ENCODE measurements around the gene SOX1. TPM values are rescaled to one million over a fixed set of nuclear protein-coding genes. Genes with fewer than 3 reads are reported as not detected.
A peak's percentile ranks its signal among the peaks of the same experiment; 100 is the strongest.

SOX1 gene
- total RNA-seq, 1 donor from 2014 or later: not detected

DNA sequence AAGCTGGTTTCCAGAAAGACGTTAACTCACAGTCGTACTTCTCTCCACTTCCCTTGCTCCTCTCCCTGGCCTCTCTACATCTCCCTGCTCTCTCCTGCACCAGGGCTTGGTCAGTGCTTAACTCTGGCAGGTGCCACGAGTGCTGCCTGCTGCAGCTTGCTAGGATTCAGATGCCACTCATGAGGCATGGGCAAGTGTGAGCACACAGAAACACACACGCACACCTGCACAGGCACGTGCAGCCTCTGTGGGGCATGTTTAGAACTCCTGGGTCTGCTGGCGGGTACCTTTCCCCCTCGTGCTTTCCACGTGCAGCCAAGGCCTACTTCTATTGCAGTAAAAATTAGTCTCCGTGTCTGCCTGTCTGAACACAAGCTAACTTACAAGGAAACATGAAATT, 31.8 kb downstream of the SOX1 start:
- TF ChIP-seq CTCF (IDR thresholded peaks at IDR 0.05; ENCODE audit: borderline replicate concordance): no peak
- Histone ChIP-seq H3K4me1 (peaks cover under 1% of the 10 kb centered on the region), H3K27me3 (ENCODE audit: low read depth) (peaks cover 99% of the 10 kb centered on the region), H3K36me3 (no peaks in the 10 kb centered on the region), H3K27ac (replicated peaks) (no peak overlapping the region), H3K9me3 (replicated peaks) (no peaks in the 10 kb centered on the region), H3K4me3 (no peak overlapping the region)
- intact Hi-C loops (cut with micrococcal nuclease): no loop called here
- DNase-seq: no peak

DNA sequence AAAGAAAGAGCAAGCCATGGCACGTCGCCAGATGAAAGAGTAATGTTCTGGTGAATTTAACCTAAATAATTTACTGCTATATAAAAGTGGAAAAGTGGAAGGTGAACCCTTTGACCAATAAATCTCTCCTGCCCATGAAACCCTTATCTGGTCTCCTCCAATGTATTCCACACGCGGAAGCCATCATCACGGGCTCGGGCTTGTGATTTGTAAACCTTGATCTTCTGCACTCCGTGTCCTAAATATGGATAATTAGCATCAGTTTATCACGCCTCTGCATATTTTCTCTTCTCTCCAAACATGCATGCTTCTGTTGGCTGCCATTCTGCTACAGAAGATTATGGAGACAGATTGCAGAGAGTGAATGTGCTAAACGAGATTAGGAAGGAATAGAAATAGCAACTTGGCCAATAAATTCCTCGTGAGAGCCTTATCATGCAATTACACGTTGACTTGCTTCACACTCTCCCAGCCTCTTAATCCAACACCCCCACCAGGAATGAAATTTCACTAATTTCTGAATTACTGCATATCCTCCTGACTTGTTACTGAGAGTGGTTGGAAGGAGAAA, 34.5 kb downstream of the SOX1 start:
- no peaks in the 10 kb centered on the region for H3K9me3 ChIP-seq (replicated peaks)
- intact Hi-C loops (cut with micrococcal nuclease): no loop called here
- H3K27ac ChIP-seq (replicated peaks): no peak overlapping the region
- TF ChIP-seq CTCF (IDR thresholded peaks at IDR 0.05; ENCODE audit: borderline replicate concordance): no peak
- DNase-seq: no peak
- H3K4me1 ChIP-seq: peaks cover 24% of the 10 kb centered on the region
- no peaks in the 10 kb centered on the region for H3K36me3 ChIP-seq
- H3K4me3 ChIP-seq: no peak overlapping the region
- H3K27me3 ChIP-seq (ENCODE audit: low read depth): peaks cover 99% of the 10 kb centered on the region

DNA sequence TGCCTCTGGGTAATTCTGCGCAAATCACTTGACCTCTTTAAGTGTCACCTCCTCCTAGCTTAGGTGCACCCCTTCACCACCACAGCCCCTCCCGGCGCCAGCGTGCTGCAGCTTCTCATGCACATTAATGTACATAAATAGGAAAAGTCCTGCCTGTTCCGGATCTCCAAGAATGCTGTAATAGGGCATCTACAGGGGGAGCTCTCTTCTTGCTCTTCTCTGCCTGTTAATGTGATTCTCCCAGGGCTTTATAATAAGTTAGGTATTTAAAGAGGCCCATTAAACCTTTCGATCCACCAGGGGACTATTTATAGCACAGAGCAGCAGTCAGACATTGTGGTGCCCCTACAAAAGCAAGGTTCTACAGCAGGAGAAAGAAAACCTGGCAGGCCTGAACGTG, 35.3 kb downstream of the SOX1 start:
- Histone ChIP-seq H3K27ac (replicated peaks) (no peak overlapping the region), H3K4me1 (peaks cover 24% of the 10 kb centered on the region), H3K27me3 (ENCODE audit: low read depth) (peaks cover 99% of the 10 kb centered on the region), H3K9me3 (replicated peaks) (no peaks in the 10 kb centered on the region), H3K36me3 (no peaks in the 10 kb centered on the region), H3K4me3 (no peak overlapping the region)
- intact Hi-C loops (cut with micrococcal nuclease): no loop called here
- TF ChIP-seq CTCF (IDR thresholded peaks at IDR 0.05; ENCODE audit: borderline replicate concordance): peak; percentile 29
- DNase-seq: no peak

DNA sequence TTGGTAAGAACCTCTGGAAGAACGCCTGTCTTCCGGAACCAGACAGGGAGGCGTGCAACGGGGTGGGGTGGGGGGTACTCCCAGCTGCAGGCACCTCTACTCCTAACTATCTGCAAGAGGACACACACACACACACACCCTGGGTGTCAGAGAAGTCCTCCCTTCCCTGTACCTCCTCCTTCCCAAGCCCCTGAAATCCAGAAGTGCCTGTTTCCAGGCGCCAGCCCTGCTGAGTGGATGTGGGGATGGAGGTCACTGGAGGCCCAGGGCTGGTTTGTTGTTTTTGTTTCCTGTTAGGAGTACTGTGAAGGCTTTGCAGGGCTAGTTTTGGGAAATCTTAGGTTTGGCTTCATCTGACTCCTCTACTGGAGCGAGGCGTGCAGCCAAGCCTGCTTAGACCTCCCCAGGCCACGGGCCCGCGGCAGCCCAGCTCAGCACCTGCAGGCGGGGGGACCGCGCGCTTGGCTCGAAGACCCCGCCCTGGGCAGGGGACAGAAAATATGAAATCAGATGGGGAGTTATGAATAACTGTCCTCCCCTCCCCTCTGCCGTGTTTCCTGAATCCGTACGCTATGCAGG, 36.4 kb downstream of the SOX1 start:
- no peak overlapping the region for H3K4me3 ChIP-seq
- H3K4me1 ChIP-seq: peaks cover 24% of the 10 kb centered on the region
- H3K36me3 ChIP-seq: no peaks in the 10 kb centered on the region
- H3K27ac ChIP-seq (replicated peaks): no peak overlapping the region
- intact Hi-C loops (cut with micrococcal nuclease): no loop called here
- H3K9me3 ChIP-seq (replicated peaks): no peaks in the 10 kb centered on the region
- no peak for TF ChIP-seq CTCF (IDR thresholded peaks at IDR 0.05; ENCODE audit: borderline replicate concordance)
- H3K27me3 ChIP-seq (ENCODE audit: low read depth): peaks cover 99% of the 10 kb centered on the region
- DNase-seq: no peak

DNA sequence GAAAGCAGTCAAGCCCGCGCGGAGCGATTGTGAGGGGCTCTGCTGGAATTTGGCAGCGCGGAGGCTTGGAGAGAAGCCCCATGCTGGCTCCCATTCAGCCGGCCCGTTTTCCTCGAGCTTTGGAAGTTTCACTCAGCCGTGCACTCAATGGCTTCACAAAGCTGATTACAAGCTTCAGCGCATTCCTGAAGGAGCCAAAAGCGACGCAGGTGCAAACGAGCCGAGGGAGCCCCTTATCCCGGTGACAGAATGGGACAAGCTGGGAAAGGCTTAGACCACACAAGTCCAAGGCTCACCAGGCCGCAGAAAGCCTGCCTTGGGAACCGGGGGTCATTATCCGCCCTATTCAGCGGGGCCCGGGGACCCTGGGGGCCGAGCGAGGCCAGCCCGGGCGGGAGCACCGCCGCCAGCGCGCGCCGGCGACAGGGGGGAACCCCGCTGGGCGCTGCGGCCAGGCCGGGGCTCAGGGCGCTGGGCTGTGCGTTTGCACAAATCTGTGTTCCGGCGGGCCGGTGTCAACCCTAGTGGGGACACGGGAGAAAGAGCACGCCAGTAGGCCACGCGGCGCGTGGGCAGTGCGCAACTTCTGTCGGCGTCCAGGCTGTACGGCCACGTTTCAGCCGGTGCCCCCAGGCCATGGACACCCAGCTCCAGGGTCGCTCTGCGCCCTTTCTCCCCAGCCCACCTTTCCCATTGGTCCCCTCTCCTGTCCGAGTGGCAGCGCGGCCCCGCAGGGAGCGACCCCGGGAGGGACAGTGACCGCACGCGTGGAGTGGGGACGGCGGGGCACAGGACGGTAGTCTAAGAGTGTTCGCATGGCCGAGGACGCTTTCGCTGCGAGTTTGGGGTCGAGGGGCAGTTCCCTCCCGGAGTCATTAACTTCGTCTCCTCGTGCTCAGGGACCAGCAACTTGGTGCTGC, 37.3 kb downstream of the SOX1 start:
- intact Hi-C loops (cut with micrococcal nuclease): no loop called here
- Histone ChIP-seq H3K4me1 (peaks cover 24% of the 10 kb centered on the region), H3K36me3 (no peaks in the 10 kb centered on the region), H3K27ac (replicated peaks) (no peak overlapping the region), H3K4me3 (no peak overlapping the region), H3K27me3 (ENCODE audit: low read depth) (peaks cover 99% of the 10 kb centered on the region), H3K9me3 (replicated peaks) (no peaks in the 10 kb centered on the region)
- TF ChIP-seq CTCF (IDR thresholded peaks at IDR 0.05; ENCODE audit: borderline replicate concordance): no peak
- no peak for DNase-seq
